Activated B cell treated with CpG ODN at 0.5 μM for 24 hours (primary cell): ENCODE results near the gene WWOX. TPM values are rescaled to one million over a fixed set of nuclear protein-coding genes. Genes with fewer than 3 reads are reported as not detected.

Experiments used
- ATAC-seq: fragments of 200-7000 bp; cut with Tn5 transposase; one replicate; pipeline ENCODE4 v1.10.0; 2021; ENCODE audit warnings: low read depth, mild to moderate bottlenecking, moderate library complexity
- CTCF ChIA-PET: fragments of 350-600 bp; sonication (Branson Sonifier 250); formaldehyde crosslinking; loops from one replicate; lab custom pipeline; 2021; ENCODE audit warnings: antibody characterized with exemption; lab: Charles Lee
- POLR2A ChIA-PET: fragments of 350-600 bp; sonication (Branson Sonifier 250); formaldehyde crosslinking; loops from one replicate; lab custom pipeline; 2021; ENCODE audit warnings: antibody characterized with exemption; lab: Charles Lee
- DNase-seq: peaks from one replicate; pipeline ENCODE4 v3.0.0; 2022
- H3K27ac Mint-ChIP-seq: one replicate; pipeline ENCODE4 v1.8.0; 2020; ENCODE audit warnings: mixed read lengths
- H3K27me3 Mint-ChIP-seq: one replicate; pipeline ENCODE4 v1.8.0; 2021; ENCODE audit warnings: mixed read lengths
- H3K36me3 Mint-ChIP-seq: one replicate; pipeline ENCODE4 v1.8.0; 2021; ENCODE audit warnings: low read depth, mixed read lengths
- H3K4me1 Mint-ChIP-seq: one replicate; pipeline ENCODE4 v1.8.0; 2021; ENCODE audit warnings: mixed read lengths
- H3K4me3 Mint-ChIP-seq: one replicate; pipeline ENCODE4 v1.8.0; 2020; ENCODE audit warnings: mild to moderate bottlenecking, mixed read lengths
- H3K9me3 Mint-ChIP-seq: one replicate; pipeline ENCODE4 v1.8.0; 2020; ENCODE audit warnings: mixed read lengths
- CTCF ChIP-seq: fragments of 200-600 bp; IDR thresholded peaks from one replicate; pipeline ENCODE4 v1.8.0; 2022; ENCODE audit warnings: antibody characterized with exemption, mild to moderate bottlenecking
- intact Hi-C: fragments of 100-400 bp; cut with micrococcal nuclease; formaldehyde crosslinking; loops from one replicate; pipeline ENCODE4 v1.15.1; 2024
- total RNA-seq: library from RNA; stranded (reverse); gene quantifications from 2 replicates; pipeline ENCODE4 v1.2.3, GENCODE V29; 2022

WWOX gene
- total RNA-seq, 1 donor from 2014 or later: 22.6 TPM

GRCh38 chr16:78469787-78470186 is 370.3 kb downstream of the WWOX start:
- POLR2A ChIA-PET: no interaction called here
- ATAC-seq: no peak

GRCh38 chr16:78473031-78473699 is 373.7 kb downstream of the WWOX start:
- CTCF ChIA-PET: no interaction called here
- intact Hi-C loops: no loop called here

More at GRCh38 chr16:78469787-78470186, 370.3 kb downstream of the WWOX start:
- Mint-ChIP-seq H3K4me1 (peaks cover 3% of the 10 kb centered on the region), H3K27ac (no peak overlapping the region), H3K4me3 (no peak overlapping the region), H3K27me3 (no peaks in the 10 kb centered on the region), H3K9me3 (no peaks in the 10 kb centered on the region), H3K36me3 (no peaks in the 10 kb centered on the region)
- no peak for TF ChIP-seq CTCF
- CTCF ChIA-PET: no interaction called here
- intact Hi-C loops: no loop called here
- no peak for DNase-seq

GRCh38 chr16:78474762-78475161 is 375.3 kb downstream of the WWOX start:
- POLR2A ChIA-PET: no interaction called here
- intact Hi-C loops: no loop called here
- Mint-ChIP-seq H3K27me3 (no peaks in the 10 kb centered on the region), H3K9me3 (no peaks in the 10 kb centered on the region), H3K27ac (no peak overlapping the region), H3K4me1 (peaks cover 3% of the 10 kb centered on the region), H3K4me3 (no peak overlapping the region), H3K36me3 (no peaks in the 10 kb centered on the region)
- DNase-seq (no peak), ATAC-seq (no peak)
- TF ChIP-seq CTCF: no peak
- CTCF ChIA-PET: no interaction called here

More at GRCh38 chr16:78473031-78473699, 373.7 kb downstream of the WWOX start:
- DNase-seq (no peak), ATAC-seq (no peak)
- H3K36me3 Mint-ChIP-seq: no peaks in the 10 kb centered on the region
- TF ChIP-seq CTCF: no peak
- peaks cover 3% of the 10 kb centered on the region for H3K4me1 Mint-ChIP-seq
- no peaks in the 10 kb centered on the region for H3K9me3 Mint-ChIP-seq
- no peak overlapping the region for H3K4me3 Mint-ChIP-seq
- no peaks in the 10 kb centered on the region for H3K27me3 Mint-ChIP-seq
- H3K27ac Mint-ChIP-seq: no peak overlapping the region
- POLR2A ChIA-PET: no interaction called here

GRCh38 chr16:78476615-78477014 is 377.2 kb downstream of the WWOX start:
- TF ChIP-seq CTCF: no peak
- POLR2A ChIA-PET: no interaction called here
- Mint-ChIP-seq H3K27ac (no peak overlapping the region), H3K36me3 (no peaks in the 10 kb centered on the region), H3K4me3 (no peak overlapping the region), H3K4me1 (peaks cover 3% of the 10 kb centered on the region), H3K27me3 (no peaks in the 10 kb centered on the region), H3K9me3 (no peaks in the 10 kb centered on the region)
- CTCF ChIA-PET: no interaction called here
- DNase-seq (no peak), ATAC-seq (no peak)
- intact Hi-C loops: no loop called here

- H3K4me1 Mint-ChIP-seq: peaks cover 3% of the 10 kb centered on the region
- H3K36me3 Mint-ChIP-seq: no peaks in the 10 kb centered on the region
- H3K4me3 Mint-ChIP-seq: no peak overlapping the region
- intact Hi-C loops: no loop called here
- H3K27ac Mint-ChIP-seq: no peak overlapping the region
- ATAC-seq: no peak
- H3K27me3 Mint-ChIP-seq: no peaks in the 10 kb centered on the region
- no peak for TF ChIP-seq CTCF
- no peak for DNase-seq
- H3K9me3 Mint-ChIP-seq: no peaks in the 10 kb centered on the region
- POLR2A ChIA-PET: no interaction called here
- CTCF ChIA-PET: no interaction called here
Measured at GRCh38 chr16:78478267-78478861, 378.9 kb downstream of the WWOX start.
